ENCODE results near the gene TARDBP.
"Not testable (repeated sequence)": the region's sequence is repeated elsewhere in the genome, so short reads cannot be mapped to it uniquely, and the experiment has no call there.

Gene TARDBP

GRCh38 chr1:10996100-10996499, 16.4 kb upstream of the TARDBP start:
- DNase-seq: no peak

GRCh38 chr1:11000526-11000925, 11.9 kb upstream of the TARDBP start:
- no peak for DNase-seq

DNA sequence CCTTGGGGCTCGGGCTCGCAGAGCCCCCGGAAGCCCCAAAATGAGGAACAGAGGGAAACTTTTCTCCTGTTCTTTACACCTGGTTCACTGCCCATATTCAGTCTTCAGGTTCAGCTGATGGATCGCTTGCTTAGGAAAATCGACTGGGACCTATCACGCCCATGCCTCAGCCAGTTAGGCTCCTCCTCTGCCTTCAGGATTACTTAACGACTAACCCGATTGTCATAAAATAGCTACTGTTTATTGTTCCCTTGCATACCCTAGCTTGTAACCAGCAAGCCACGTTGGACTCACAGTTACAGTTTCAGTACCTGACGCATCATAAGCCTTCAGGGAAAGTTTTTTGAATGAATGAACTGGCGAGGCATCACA, 692 bp downstream of the TARDBP start:
- DNase-seq: no peak

- DNase-seq: not testable (repeated sequence)
These were observed 6.9 kb downstream of the TARDBP start for GRCh38 chr1:11019358-11019757.

GRCh38 chr1:11019971-11020370, 7.5 kb downstream of the TARDBP start:
- no peak for DNase-seq

- no peak for DNase-seq
These were observed 10.7 kb downstream of the TARDBP start for GRCh38 chr1:11023201-11023600.

DNA sequence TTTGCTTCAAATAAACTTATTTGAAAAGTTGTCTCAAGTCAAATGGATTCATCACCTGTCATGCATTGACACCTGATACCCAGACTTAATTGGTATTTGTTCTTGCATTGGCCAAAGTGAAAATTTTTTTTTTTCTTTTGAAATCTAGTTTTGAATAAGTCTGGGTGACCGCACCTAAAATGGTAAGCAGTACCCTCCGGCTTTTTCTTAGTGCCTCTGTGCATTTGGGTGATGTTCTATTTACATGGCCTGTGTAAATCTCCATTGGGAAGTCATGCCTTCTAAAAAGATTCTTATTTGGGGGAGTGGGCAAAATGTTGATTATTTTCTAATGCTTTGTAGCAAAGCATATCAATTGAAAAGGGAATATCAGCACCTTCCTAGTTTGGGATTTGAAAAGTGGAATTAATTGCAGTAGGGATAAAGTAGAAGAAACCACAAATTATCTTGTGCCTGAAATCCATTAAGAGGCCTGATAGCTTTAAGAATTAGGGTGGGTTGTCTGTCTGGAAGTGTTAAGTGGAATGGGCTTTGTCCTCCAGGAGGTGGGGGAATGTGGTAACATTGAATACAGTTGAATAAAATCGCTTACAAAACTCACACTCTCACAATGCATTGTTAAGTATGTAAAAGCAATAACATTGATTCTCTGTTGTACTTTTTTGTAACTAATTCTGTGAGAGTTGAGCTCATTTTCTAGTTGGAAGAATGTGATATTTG, 11.9 kb downstream of the TARDBP start:
- no peak for DNase-seq

GRCh38 chr1:11024874-11025203, 12.4 kb downstream of the TARDBP start:
- no peak for DNase-seq

GRCh38 chr1:11025618-11026017, 13.2 kb downstream of the TARDBP start:
- DNase-seq: no peak

DNA sequence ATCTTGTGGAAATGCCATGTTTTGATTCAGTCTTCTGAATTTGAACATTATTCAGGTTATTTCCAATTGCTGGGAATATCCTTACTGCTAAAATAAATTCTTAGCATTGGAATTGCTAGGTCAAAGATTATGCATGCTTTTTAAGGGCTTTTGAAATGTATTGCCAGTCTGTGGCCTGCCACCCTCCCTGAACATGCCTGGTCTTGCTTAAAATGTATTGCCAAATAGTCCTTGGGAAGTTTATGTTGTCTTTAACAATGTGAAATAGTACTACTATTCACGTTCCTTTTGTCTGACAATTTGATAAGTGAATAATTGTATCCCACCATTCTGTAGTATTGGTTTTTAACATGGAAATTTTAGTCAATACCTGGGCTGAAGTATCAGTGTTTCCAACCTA, 13.6 kb downstream of the TARDBP start:
- DNase-seq: no peak

DNA sequence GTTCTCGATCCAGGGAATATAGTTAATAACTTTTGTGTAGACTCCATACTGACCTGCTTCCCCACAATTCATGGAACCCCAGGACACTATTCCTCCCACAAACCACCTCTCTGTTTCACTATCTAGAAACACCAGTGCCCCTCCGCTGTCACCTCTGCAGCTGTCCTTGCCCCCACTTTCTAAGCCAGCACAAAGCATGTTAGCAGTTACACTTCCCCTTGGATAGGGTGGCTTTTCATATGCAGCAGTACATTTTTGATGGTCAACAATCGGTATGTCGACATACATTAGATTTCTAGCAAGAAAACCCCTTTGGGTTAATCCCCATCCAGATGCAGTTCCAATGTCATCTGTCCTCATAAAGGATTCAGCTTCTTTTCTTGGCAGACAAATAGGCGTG, 14.4 kb downstream of the TARDBP start:
- DNase-seq: no peak

GRCh38 chr1:11027316-11027715, 14.9 kb downstream of the TARDBP start:
- no peak for DNase-seq

GRCh38 chr1:11028018-11028417, 15.6 kb downstream of the TARDBP start:
- no peak for DNase-seq

DNA sequence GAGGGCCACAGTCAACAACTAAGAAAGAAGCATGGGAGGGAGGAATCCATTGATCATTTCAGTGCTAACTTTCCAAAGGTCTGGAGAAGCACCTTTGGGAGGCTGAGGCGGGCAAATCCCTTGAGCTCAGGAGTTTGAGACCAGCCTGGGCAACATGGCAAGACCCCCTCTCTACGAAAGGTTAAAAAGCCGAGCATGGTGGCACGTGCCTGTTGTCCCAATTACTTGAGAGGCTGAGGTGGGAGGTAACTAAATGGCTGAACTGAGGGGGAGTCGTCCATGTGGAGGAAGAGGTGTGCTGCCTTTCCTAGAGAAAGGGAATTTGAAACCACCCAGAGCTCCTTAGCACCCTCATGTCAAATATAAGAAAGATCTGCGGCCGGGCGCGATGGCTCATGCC, 18.4 kb downstream of the TARDBP start:
- no peak for DNase-seq

GRCh38 chr1:11031624-11032262, 19.3 kb downstream of the TARDBP start:
- no peak for DNase-seq

DNA sequence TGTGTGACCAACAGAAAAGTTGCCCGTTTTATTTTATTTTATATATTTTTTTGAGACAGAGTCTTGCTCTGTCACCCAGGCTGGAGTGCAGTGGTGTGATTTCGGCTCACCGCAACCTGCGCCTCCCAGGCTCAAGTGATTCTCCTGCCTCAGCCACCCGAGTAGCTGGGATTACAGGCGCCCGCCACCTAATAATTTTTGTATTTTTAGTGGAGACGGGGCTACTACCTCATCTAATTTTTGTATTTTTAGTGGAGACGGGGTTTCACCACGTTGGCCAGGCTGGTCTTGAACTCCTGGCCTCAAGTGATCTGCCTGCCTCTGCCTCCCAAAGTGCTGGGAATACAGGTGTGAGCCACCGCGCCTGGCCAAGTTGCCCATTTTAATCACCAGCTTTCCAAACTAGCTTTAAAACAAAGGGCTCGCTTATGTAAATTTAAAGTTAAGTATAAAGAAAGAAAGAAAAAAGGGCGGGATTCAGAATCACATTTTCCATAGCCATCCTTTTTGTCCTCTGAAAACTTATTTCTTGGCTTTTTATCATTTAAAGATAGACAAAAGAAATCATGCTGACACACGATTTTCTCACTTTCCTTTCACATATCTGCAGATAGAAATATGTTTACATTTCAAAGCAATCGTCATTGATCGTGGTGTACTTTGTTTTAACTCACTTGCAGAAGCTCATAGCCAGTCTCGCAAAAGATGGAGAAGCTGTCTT, 24.7 kb downstream of the TARDBP start:
- not testable (repeated sequence) for DNase-seq

DNA sequence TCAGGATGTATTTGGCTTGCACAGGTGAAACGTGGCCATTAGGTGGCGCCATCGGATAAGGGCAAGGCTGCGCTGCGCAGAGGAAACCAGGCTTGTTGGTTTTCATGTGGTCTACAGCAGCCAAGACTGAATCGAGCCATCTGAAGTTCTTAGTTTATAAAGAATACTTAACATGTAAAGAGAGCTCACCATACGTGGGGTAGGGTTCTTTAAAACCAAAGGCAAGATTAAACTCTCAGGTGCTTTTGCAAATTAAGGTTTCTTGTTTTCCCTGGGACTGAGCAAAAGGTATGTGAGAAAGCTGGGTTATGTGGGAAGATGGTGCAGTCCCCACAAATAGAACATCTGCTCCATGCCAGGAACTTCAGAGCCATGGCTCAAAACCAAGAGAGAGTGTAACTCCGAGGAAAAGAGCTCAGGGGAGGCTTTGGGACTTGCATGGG, 25.3 kb downstream of the TARDBP start:
- DNase-seq: peak; percentile 84

DNA sequence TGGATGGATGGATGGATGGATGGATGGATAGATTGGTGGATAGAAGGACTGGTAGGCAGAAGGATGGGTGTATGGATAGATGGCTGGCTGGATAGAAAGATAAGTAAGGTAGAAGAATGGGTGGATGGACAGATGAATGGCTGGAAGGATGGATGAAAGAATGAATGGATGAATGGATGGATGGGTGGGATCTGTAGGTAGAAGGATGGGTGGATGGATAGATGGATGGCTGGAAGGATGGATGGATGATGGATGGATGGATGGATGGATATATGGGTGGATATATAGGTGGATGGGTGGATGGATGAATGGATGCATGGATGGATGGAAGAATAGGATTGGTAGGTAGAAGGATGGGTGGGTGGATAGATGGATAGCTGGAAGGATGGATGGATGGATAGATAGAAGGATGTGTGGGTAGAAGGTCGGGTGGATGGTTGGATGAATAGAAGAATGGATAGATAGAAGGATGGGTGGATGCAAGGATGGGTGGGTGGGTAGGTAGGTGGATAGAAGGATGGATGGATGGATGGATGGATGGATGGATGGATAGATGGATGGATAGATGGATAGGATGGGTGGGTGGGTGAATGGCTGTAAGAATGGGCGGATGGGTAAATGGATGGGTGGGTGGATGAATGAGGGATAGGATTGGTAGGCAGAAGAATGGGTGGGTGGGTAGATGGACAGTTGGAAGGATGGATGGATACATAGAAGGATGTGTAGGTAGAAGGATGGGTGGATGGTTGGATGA, 27.1 kb downstream of the TARDBP start:
- no peak for DNase-seq

- not testable (repeated sequence) for DNase-seq
These were observed 27.6 kb downstream of the TARDBP start for GRCh38 chr1:11040105-11040429.

- DNase-seq: no peak
These were observed 28.6 kb downstream of the TARDBP start for GRCh38 chr1:11041048-11041447.

DNA sequence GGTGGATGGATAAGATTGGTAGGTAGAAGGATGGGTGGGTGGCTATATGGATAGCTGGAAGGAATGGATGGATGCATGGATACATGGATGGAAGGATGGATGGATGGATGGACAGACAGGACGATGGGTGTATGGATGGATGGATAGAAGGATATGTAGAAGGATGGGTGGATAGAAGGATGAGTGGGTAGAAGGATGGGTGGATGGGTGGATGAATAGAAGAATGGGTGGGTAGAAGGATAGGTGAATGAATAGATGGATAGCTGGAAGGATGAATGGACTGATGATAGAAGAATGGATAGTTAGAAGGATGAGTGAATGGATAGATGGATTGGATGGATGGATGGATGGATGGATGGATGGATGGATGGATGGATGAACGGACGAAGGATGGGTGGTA, 29.6 kb downstream of the TARDBP start:
- DNase-seq: no peak

- DNase-seq: no peak
These were observed 30.8 kb downstream of the TARDBP start for GRCh38 chr1:11042995-11043874.
